ENCODE measurements around the gene PLSCR4. TPM values are rescaled to one million over a fixed set of nuclear protein-coding genes. Genes with fewer than 3 reads are reported as not detected.
A peak's percentile ranks its signal among the peaks of the same experiment; 100 is the strongest.

PLSCR4 gene
- total and polyA plus RNA-seq, 9 of the 15 experiments (the other 6 are each of a cell fraction or from before 2014, with no cell fraction given) = 0.11 to 0.68 (median 0.21) TPM

- TF ChIP-seq KDM5B (IDR thresholded peaks at IDR 0.05; ENCODE audit: insufficient replicate concordance, low read depth, low read length) (no peak), MEIS2 (IDR thresholded peaks at IDR 0.05; ENCODE audit: partially characterized antibody) (peak; percentile 3), POLR2H (tag; IDR thresholded peaks at IDR 0.05; ENCODE audit: low read depth) (peak; percentile 66), JUND (IDR thresholded peaks at IDR 0.05; ENCODE audit: borderline replicate concordance, low read depth, low read length) (no peak), JUND (tag; IDR thresholded peaks at IDR 0.05; ENCODE audit: borderline replicate concordance, low read depth, low read length) (no peak), ZNF134 (CRISPR knock-in tag; conservative IDR thresholded peaks at IDR 0.05) (no peak), MCM2 (IDR thresholded peaks at IDR 0.05; ENCODE audit: low read depth) (no peak), SRF (CRISPR knock-in tag; IDR thresholded peaks at IDR 0.05) (peak in 1 of 2 experiments; percentile 48; a peak in 1 of 4 replicates), POLR2AphosphoS5 (IDR thresholded peaks at IDR 0.05; ENCODE audit: control insufficient read depth, insufficient read depth, low read depth, low read length) (no peak), MAFG (tag; conservative IDR thresholded peaks at IDR 0.05) (no peak)
Observed at GRCh38 chr3:146241523-146242240, 9.2 kb downstream of the PLSCR4 start (continued).

- Histone ChIP-seq H3K27ac (ENCODE audit: extremely low read depth, low read depth, low read length) (no peak overlapping the region), H2AFZ (ENCODE audit: low read depth, low read length) (no peak overlapping the region), H3K9ac (ENCODE audit: insufficient read depth in 1 of 2, low read depth in 2 of 2, low read length in 2 of 2) (no peak overlapping the region), H3K9me3 (replicated peaks; ENCODE audit: control insufficient read depth, insufficient read depth, low read depth, low read length) (no peaks in the 10 kb centered on the region), H3K4me3 (no peak overlapping the region), H3K79me2 (ENCODE audit: control insufficient read depth, insufficient read depth, low read length) (no peaks in the 10 kb centered on the region), H3K4me2 (ENCODE audit: insufficient read depth, low read length) (no peak overlapping the region), H3K27me3 (ENCODE audit: control insufficient read depth in 2 of 2, insufficient read depth in 2 of 2, low read length in 2 of 2) (no peaks in the 10 kb centered on the region), H4K20me1 (replicated peaks; ENCODE audit: control insufficient read depth, insufficient read depth, low read length) (no peaks in the 10 kb centered on the region), H3K36me3 (ENCODE audit: control insufficient read depth, insufficient read depth, low read length) (no peaks in the 10 kb centered on the region), H3K4me1 (replicated peaks in 1 of 2; ENCODE audit: control insufficient read depth in 2 of 2, insufficient read depth in 2 of 2, low read length in 2 of 2) (no peaks in the 10 kb centered on the region), H3K9me1 (ENCODE audit: control insufficient read depth, insufficient read depth, low read length) (no peaks in the 10 kb centered on the region)
- intact Hi-C loops (cut with micrococcal nuclease) = no loop called here
- in situ Hi-C loops (cut with MboI) = no loop called here
- BruUV-seq (replicated peaks) = no TSS peak
- ChIA-PET POLR2A (no interaction called here), CTCF (ENCODE audit: low intra/inter-chr PET ratio) (no interaction called here)
- no peak for DNase-seq (ENCODE audit: extremely low read depth in 1 of 4, low spot score in 3 of 4)
- ATAC-seq = no peak
- no peak for FAIRE-seq
- TF ChIP-seq ZNF121 (CRISPR knock-in tag; conservative IDR thresholded peaks at IDR 0.05) (no peak), RFX7 (CRISPR knock-in tag; IDR thresholded peaks at IDR 0.05) (no peak), CBFA2T2 (conservative IDR thresholded peaks at IDR 0.05) (no peak), SMARCC2 (IDR thresholded peaks at IDR 0.05; ENCODE audit: low read depth) (no peak), ZNF444 (CRISPR knock-in tag; IDR thresholded peaks at IDR 0.05) (no peak), RBM22 (IDR thresholded peaks at IDR 0.05; ENCODE audit: low read depth, low read length, poor library complexity, severe bottlenecking) (no peak), ZBTB2 (IDR thresholded peaks at IDR 0.05) (no peak), ZNF140 (CRISPR knock-in tag; IDR thresholded peaks at IDR 0.05) (no peak), KLF1 (tag; IDR thresholded peaks at IDR 0.05) (no peak), FOXP1 (CRISPR knock-in tag; IDR thresholded peaks at IDR 0.05) (no peak), ZNF354B (CRISPR knock-in tag; IDR thresholded peaks at IDR 0.05) (no peak), XRCC3 (IDR thresholded peaks at IDR 0.05) (no peak), ZNF134 (CRISPR knock-in tag; conservative IDR thresholded peaks at IDR 0.05) (no peak), POU5F1 (IDR thresholded peaks at IDR 0.05; ENCODE audit: borderline replicate concordance, low read depth, low read length, partially characterized antibody) (no peak), ZNF3 (CRISPR knock-in tag; IDR thresholded peaks at IDR 0.05) (no peak)
Observed at GRCh38 chr3:146233487-146233886, 17.4 kb downstream of the PLSCR4 start.
